ENCODE measurements around the gene RAB29.
"Not testable (repeated sequence)": the region's sequence is repeated elsewhere in the genome, so short reads cannot be mapped to it uniquely, and the experiment has no call there.

The RAB29 gene, protein sequence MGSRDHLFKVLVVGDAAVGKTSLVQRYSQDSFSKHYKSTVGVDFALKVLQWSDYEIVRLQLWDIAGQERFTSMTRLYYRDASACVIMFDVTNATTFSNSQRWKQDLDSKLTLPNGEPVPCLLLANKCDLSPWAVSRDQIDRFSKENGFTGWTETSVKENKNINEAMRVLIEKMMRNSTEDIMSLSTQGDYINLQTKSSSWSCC

DNA sequence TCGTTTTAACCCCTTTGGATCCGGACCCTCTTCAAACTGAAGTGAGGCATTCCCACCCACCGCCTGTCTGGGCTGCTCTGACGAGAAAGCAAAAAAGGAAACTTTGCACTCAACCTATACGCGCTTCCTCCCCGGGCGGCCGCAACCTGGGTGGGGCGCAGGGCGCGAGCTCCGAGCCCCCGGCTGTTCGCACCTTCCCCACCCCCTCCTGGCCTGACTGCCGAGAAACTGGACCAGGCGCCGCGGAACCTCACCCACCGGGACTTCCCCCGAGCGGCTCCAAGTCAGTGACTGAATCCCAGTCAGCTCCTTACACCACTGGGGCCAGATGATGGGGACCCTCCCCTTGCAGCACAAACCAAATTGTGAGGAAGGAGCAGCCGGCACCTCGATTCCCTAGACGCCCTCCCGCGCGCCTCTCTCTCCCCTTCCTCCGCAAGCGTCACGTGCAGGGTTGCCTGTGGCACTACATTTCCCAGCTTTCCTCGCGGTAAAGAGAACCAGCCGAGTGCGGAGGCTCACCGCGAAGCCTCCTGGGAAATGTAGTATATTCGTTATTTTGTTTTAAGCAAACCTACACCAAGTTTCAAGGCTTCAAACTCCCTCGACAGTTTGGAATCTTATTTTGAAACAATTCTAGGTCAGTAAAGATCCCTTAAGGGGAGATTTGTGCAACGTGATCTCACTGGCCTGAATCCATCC lies at the start of gene RAB29:
Gene RAB29, minus strand, starts transcription at position 468 of the 702 bp plus-strand sequence. CDS start 526 bp downstream, outside the sequence.
- peak; percentile 86 for DNase-seq

DNA sequence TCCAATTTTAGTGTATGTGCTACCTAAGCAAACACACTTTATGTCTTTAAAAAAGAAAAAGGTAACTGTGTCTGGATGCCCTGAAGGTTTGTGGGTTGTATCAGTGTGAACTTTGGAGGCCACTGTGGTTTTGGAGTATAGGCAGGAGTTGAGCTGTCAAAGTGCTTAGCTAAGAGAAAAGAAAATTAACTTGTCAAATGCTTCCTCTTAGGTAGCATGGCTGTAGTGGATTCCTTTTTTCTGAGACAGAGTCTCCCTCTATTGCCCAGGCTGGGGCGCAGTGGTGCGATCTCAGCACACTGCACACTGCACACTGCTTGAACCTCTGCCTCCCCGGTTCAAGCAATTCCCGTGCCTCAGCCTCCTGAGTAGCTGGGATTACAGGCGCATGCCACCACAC lies 48.9 kb upstream of the RAB29 start:
- DNase-seq: no peak

DNA sequence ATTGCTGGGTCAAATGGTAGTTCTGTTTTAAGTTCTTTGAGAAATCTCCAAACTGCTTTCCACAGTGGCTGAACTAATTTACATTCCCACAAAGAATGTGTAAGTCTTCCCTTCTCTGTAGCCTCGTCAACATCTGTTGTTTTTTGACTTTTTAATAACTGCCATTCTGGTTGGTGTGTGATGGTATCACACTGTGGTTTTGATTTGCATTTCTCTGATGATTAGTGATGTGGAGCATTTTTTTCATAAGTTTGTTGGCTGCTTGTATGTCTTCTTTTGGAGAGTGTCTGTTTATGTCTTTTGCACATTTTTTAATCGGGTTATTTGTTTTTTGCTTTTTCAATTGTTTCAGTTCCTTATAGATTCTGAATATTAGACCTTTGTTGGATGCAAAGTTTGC lies 48.0 kb upstream of the RAB29 start:
- DNase-seq: not testable (repeated sequence)

DNA sequence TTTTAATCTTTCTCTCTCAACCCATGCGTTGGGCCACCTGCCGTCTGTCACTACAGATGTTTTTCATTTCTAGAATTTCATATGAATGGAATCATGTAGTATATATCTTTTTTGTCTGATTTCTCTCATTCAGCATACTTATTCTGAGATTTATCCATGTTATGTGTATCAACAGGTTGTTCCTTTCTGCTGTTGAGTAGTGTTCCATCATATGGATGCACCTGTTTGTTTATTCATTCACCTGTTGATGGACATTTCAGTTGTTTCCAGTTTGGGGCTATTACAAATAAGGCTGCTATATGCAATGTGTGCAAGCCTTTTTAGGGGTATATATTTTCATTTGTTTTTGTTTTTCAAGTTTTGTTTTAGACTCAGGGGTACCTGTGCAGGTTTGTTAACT lies 47.1 kb upstream of the RAB29 start:
- DNase-seq: no peak

DNA sequence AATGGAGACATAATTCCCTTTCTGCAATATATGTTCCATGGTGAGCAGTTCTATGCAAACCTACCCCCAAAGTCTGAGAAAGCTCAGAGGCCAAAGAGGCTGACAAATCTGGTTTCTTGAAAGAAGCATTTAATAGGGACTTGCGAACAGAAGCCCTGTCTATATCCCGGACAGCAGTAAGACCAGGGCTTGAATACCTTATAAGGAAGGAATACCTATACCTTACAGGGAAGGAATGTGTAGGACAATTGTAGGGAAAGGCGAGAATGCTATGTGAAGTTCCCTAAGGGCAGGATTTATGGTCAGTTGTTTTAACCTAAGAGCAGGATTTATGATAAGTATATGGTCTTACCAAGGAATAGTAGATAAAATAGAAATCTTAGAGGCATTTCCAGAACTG lies 42.7 kb upstream of the RAB29 start:
- no peak for DNase-seq

DNA sequence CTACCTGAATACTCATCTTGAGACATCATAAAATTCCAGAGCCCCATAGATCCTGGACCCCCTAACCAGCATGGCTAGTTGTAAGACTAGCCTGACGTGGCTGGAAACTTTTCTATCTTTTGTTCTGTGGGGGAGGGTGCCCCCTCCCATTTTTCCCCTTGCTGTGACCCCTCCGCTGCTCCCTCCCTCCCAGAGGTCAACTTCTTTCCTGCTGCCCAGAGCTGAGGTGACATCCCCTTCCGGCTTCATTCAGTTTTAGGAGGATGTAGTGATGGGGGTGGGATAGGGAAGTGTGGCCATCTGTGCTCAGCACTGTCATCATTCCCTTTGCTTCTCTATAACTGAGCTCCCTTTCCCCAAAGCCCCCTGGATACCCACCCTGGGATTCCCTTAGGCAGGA lies 42.1 kb upstream of the RAB29 start:
- no peak for DNase-seq

DNA sequence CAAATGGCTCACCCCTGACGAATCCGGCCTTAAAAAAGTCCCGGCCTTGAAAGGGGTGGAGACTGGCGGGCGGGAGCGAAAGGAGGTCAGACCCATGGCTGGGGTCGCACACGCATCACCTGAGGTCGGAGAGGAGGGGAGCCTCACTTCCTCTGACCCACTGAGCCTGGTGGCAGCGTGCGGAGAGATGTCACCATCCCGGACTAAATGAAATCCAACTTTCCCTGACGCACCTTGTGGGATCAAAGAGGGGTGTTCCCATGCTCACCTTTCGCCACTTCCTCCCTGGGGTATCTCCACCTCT lies 38.4 kb upstream of the RAB29 start:
- peak; percentile 35 for DNase-seq

DNA sequence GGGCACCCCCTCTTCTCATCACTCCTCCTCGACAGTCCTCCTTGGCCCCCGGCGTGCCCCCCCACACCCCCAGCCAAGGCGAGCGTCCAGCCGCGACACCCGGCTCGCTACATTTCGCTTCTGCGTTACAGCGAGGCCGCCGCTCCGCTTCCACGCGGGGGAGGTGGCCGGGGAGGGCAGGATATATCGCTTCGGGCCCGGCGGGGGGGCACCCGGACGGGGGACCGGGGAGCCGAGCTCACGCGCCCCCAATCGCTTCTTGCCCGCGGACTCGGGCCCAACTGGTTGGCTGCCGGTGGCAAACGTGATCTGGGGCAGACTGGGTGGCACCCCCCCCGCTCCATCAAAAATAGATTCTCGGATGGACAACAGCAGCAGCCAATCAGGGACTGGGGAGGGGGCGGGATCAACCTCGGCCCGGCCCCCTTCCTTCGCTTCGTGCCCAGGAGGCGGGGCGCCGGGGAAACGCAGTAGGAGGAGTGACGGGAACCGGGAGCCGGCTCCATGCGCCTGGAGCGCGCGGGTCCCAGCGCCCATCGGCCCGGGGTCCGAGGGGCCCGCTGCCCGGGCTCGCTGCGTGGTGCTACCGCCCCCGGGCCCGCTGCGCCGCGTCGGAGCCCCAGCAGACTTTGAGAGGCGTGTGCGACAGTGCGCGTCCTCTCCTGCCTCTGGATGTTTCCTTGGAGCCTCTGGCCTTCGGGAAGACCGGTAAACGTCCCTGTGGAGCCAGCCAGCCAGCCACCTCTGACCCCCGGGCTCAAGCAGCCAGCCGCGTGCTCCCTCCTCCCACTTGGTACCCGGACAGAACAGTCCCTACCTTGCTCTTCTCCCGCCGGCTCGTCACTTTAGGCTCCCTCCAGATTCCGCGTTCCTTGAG lies 37.8 kb upstream of the RAB29 start, which contains the start of gene SLC41A1:
Gene SLC41A1, minus strand, starts transcription at position 321 of the 877 bp plus-strand sequence. CDS start 2,757 bp downstream, outside the sequence.
- DNase-seq: peak; percentile 94

DNA sequence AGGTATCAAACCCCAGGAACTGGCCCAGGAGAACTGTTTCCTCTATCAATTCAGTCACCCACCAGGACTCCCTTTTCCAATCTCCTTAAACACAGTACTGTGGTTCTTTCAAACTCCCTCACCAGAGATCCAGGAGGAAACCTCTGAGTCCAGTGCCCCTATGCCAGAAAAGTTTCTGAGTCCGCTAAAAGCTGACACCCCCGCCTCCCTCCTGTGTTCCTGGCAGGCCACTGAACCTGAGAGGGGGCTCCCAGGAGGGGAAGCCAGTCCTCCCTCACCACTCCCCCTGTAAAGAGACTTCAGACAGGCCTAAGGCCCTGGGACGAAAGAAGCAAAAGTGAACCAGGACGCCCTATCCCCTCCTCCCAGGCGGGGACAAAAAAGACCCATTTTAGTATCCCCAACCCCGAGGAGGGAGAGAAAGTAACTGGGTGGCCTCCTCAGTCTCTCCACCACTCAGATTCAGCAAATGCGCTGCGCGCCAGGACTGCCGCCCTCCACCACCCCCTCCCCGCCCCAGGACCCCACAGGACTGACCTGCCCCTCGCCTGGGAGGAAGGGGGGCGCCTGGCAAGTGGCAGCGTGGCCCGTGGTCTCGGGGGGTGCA lies 37.1 kb upstream of the RAB29 start:
- no peak for DNase-seq

DNA sequence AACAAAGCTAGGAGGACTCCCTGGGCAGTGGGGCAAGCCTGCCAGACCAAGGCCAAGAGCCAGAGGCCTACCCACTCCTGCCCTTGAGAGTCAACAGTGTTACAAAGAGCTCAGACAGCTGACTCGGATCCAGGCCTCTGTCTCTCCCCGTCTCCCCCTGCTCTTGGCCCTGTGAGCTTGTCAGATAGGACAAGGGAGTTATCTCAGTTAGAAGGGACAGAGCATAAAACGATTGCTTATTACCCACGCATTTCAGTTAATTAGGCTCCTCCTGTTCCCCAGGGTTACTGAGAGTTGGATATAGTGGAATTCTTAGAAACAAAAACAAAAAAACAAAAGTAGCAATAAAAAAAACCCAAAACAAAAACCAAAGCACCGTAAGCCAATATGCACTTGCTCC lies 36.4 kb upstream of the RAB29 start:
- no peak for DNase-seq

DNA sequence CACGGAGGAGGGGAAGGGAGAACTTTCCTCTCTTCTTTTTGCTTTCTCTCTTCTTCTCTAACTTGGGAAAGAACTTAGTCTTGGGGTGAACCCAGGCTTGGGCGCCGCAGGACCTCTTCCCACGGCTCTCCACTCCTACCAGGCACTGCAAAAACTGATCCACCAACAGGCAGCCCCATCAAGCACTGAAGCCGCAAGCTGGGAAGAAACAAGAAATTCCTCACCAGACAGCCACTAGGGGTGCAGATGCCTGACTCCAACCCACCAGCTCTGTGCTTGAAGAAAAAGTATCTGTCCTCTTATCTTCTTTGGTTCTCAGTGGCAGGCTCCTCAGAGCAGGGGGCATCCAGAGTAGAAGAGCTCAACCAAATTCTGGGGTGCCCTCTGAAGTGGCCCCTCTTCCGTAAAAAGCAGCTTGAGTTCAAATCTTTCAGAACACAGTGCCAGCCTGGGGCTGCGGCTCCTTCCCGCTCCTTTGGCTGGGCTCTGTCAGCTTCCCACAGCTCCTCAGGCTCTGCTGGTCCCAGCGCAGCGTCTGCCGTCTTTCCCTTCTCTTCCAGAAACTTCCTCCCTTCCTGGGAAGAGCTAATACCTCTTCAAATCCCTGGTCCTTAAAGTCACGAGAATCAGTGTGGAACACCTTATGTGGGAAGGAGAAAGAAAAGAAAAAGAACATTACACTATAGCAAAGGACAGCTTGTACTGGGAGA lies 35.3 kb upstream of the RAB29 start:
- peak; percentile 25 for DNase-seq

DNA sequence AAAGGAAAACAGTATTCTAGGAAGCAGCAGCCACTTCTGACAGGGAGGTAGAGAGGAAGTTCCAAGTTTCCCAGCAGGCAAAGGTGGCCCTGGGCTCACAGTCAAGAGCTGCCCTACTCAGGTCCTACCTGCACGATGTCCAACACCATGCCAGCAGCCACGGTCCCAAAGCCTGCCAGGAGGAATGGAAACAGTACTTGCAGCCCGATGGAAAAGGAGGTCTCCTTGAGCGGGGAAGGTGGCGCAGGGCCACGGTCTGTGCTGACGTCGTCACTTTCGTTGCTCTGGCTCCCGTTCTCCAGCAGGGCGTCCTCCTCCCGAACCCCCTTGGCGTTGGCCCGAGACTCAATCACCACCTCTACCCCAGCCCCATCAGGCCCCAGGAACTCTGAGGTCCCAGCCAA lies 34.7 kb upstream of the RAB29 start:
- DNase-seq: no peak

DNA sequence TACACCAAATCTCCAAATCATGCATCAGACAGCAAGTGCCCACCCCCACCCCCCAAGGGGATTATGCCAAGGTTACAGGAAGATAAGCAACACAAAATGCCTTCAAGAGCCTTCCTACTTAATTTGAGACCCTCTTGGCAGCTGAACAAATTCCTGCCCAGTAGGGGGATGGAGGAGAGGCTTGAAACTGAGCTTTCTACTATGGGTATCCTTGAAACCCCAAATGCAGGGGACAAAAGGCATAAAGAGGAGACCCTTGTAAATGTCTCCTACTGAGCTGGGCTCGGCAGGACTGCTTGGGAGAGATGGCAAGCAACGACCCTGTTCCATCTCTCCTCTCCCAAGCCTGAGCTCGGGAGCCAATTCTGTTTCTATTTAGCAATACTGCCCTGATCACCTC lies 34.2 kb upstream of the RAB29 start:
- DNase-seq: no peak

DNA sequence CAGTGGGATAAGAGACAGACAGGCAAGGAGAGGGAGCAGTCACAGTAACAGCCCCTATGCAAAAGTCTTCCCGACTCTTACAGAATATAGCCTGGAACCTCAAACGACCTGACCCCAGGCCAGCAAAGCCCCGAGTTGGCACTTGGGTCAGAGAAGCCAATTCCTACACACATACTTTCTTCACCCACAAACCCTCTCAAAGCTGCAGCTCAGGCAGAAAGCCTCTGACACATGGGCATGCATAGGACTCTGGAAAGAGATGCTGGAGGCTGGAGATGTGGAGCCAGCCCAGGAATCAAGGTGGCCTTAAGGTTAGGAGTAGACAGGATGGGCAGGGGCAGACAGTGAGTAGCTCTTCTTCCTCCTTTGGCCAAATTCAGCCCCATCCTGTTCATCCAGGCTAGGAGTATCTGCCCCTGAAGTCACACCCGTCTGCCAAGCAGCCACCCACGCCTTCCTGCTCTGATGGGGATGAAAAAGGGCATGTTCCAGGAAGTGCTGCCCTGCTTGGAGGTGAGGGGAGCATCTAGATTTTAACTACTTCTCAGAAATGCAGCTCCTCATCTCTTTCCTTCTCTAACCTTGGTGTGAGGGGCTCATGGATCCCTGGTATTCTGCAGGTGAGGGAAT lies 29.9 kb upstream of the RAB29 start:
- DNase-seq: peak; percentile 58

DNA sequence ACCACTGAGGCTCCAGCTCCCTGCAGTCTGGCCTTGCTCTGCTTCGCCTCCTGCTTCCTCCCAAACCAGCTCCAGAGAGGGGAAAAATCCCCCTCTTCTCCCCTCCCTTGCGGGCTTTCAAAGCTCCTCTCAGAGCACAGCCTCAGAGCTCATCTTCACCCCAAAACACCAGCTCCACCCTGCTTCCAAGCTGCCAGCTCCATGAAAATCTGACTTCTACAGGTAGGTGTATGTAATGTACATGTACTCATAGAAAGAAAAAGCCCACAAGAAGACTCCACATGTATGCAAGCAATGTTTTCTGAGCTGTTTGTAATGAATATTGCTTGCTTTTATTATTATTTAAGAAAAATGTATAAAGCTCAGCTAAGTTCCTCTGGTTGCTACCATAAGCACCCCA lies 29.3 kb upstream of the RAB29 start:
- no peak for DNase-seq

DNA sequence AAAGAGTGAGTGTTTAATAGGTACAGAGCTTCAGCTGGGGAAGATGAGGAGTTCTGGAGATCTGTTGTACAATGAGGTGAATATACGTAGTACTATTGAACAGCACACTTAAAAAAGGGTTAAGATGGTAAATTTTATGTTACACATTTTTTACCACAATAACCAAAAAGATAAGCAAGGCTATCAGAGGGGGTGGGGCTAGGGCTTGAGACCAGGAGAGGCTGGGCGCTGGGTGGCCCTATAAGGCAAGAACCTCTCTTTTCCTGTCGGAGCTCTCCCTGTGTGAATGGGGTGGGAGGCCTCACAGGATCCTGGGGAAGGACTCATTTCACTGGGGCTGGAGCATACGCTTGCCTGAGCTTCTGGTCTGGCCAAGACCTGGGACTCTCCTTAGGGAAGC lies 28.7 kb upstream of the RAB29 start:
- no peak for DNase-seq

DNA sequence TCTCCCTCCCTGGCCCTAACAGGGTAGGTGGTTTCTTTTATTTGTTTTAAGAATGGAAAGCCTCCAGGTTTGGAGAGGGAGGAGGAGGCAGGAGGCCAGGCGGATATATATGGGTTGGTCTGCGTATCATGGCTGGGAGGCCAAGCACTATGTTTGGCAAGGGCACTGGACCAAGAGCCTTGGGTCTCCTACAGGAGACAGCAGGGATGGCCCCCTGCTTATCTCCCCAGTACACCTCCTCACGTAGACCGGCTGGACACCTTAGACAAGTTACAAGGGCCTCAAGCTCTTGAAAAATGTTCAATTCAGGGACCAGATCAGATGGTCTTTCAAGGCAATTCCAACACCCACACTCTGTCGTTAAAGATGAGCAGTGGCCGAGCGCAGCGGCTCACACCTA lies 26.8 kb upstream of the RAB29 start:
- no peak for DNase-seq

DNA sequence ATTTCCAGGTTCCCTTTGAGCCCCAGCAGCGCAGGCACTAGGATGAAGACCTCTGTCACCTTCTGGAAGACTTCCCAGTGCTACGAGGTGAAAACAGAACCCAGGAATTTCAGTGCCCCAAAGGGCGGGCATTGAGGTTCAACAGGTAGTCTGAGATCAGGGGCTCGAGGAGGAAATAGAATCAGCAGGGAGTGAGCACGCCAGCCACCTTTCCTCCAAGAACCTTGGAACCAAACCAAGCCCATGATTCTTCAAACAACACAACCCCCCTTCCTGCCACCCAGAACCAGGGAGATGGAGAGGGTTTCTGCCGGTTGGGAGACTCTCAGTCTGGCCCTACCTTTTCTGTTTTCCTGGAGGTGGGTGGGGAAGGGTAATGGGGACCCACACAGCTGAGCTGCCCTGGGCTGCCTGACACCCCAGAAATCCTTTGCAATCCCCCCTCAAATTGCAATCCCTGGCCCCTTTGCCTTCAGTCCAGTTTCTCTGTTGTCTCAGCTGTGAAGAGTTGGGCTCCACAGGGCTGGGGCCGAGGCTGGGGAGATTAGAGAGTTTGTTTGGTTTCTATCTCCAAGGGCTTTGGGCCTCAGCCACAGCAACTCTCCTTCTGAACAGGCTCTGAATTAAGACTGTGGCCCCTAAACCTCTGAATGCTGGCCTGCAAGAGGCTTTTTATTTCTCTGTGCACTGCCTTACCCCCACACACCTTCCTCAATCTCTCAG lies 25.9 kb upstream of the RAB29 start:
- no peak for DNase-seq

DNA sequence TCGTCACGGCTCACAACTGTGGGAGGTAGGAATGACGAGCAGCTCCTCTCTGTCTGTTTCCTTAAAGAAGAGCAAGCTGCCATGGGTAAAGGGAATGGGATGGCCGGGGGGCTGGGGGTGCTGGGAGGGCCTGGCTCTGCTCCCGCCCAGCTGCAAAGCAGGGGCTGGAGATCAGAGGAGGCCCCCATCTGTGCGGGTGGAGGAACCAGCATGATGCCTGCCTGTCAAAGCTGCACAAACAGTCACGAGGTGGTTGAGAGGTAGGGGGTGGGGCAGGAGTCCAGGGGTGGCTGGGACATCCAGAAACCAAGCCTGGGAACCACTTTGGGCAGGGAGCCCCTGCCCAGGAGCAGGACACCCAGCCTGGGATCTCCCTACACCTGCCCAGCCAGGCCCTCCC lies 25.1 kb upstream of the RAB29 start:
- no peak for DNase-seq

DNA sequence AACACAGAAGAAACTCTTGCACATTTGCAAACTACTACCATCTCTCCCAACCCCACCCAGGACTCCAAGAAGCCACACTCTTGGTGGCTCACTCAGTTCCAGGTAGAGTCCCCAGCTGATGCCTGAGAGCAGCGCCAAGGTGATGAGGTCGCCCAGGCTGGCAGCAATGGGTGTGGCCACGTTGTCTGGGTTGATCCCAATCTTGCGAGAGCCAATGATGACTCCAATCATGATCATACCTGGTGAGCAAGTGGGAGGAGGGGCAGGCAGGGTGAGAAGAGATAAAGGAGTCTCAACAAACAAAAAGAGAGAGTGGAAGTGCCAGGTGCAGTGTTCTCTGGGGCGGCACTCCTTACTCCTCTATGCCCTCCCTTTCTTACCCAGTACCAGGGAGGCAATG lies 23.3 kb upstream of the RAB29 start:
- no peak for DNase-seq

DNA sequence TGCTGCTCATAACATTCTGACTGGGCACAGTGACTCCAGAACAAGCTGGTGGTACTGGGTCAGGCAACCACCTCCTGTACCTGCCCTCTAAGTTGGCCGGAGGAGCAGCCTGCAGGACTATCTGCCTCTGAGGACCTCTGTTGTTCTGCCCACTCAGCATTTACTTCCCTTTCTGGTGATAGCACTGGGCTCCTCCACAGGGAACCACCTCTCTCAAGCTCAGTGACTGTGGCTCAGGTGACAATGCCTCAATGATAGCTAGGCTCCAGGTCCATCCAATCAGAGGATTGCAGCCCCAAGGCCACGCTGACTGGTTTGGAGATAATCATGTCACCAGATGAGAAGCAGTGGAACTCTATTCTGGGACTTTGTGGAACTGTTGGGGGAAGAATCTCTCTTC lies 21.9 kb upstream of the RAB29 start:
- no peak for DNase-seq
